Raji (cell line): ENCODE measurements around the gene GRIN3B.

ENCODE experiments used
- POLR2A ChIP-seq: IDR thresholded peaks from 2 replicates; pipeline ENCODE4 v1.6.1; 2011; ENCODE audit warnings: low read depth, low read length, control low read depth; ENCODE audit not compliant: insufficient read depth

GRIN3B gene

GRCh38 chr19:1007399-1008251, 7.4 kb downstream of the GRIN3B start:
- no peak for TF ChIP-seq POLR2A

- TF ChIP-seq POLR2A, result no peak
These were observed 8.2 kb downstream of the GRIN3B start for GRCh38 chr19:1008268-1009040.

- TF ChIP-seq POLR2A, result no peak
These were observed 9.1 kb downstream of the GRIN3B start for GRCh38 chr19:1009041-1009980.

GRCh38 chr19:1009981-1010538, 9.8 kb downstream of the GRIN3B start:
- TF ChIP-seq POLR2A, result no peak

GRCh38 chr19:1010586-1011510, 10.6 kb downstream of the GRIN3B start:
- TF ChIP-seq POLR2A, result no peak

GRCh38 chr19:1011831-1012333, 11.7 kb downstream of the GRIN3B start:
- no peak for TF ChIP-seq POLR2A

GRCh38 chr19:1012334-1012733, 12.1 kb downstream of the GRIN3B start:
- no peak for TF ChIP-seq POLR2A

GRCh38 chr19:1013218-1013617, 13.0 kb downstream of the GRIN3B start:
- TF ChIP-seq POLR2A, result no peak

GRCh38 chr19:1014161-1015060, 14.2 kb downstream of the GRIN3B start:
- no peak for TF ChIP-seq POLR2A

- no peak for TF ChIP-seq POLR2A
These were observed 15.0 kb downstream of the GRIN3B start for GRCh38 chr19:1015061-1015781.

GRCh38 chr19:1015782-1016646, 15.8 kb downstream of the GRIN3B start:
- no peak for TF ChIP-seq POLR2A

- no peak for TF ChIP-seq POLR2A
These were observed 16.5 kb downstream of the GRIN3B start for GRCh38 chr19:1016647-1017114.
